Breast epithelium (tissue), 4 donors: ENCODE data around the gene SLC16A5. TPM values are rescaled to one million over a fixed set of nuclear protein-coding genes. Genes with fewer than 3 reads are reported as not detected.

Experiments used
- DNase-seq, 2 donors: peaks; one replicate each; pipeline ENCODE4 v3.0.0-alpha.2; 2019; ENCODE audit warnings: low spot score in 2 of 2
- H3K27ac ChIP-seq, 2 donors: fragments of 200-600 bp; sonication (generic) in 1 of 2; one replicate each; pipeline ENCODE4 v1.5.1; 2016 to 2019; ENCODE audit warnings: mild to moderate bottlenecking in 1 of 2
- H3K27me3 ChIP-seq, 2 donors: fragments of 200-600 bp; sonication (generic) in 1 of 2; one replicate each; pipeline versions ENCODE4 v1.5.1 to v1.6.0; 2017 to 2019; ENCODE audit warnings: control low read depth in 1 of 2, mild to moderate bottlenecking in 1 of 2
- H3K36me3 ChIP-seq: fragments of 200-600 bp; one replicate; pipeline ENCODE4 v1.5.1; 2019
- H3K4me1 ChIP-seq, 2 donors: fragments of 200-600 bp; sonication (generic); one replicate each; pipeline ENCODE4 v1.5.1; 2016 to 2019; ENCODE audit warnings: control low read depth in 1 of 2
- H3K4me3 ChIP-seq, 3 donors: fragments of 200-600 bp; sonication (generic); 1 replicate in 2 of 3; 2 replicates in 1 of 3; pipeline ENCODE4 v1.5.1; 2016 to 2019; ENCODE audit warnings: mild to moderate bottlenecking in 3 of 3, moderate library complexity in 2 of 3
- H3K9me3 ChIP-seq, 2 donors: fragments of 200-600 bp; sonication (generic) in 1 of 2; one replicate each; pipeline ENCODE4 v1.5.1; 2016 to 2019; ENCODE audit warnings: control low read depth in 1 of 2
- CTCF ChIP-seq, 3 donors: fragments of 450-650 bp; IDR thresholded peaks; one replicate each; pipeline ENCODE4 v1.5.1; 2016 to 2017; ENCODE audit warnings: antibody characterized with exemption in 3 of 3, mild to moderate bottlenecking in 3 of 3, moderate library complexity in 3 of 3
- POLR2A ChIP-seq: fragments of 450-650 bp; IDR thresholded peaks from one replicate; pipeline ENCODE4 v1.6.1; 2016; ENCODE audit warnings: antibody characterized with exemption, mild to moderate bottlenecking, moderate library complexity
- POLR2AphosphoS5 ChIP-seq, 3 donors: sonication (generic); formaldehyde crosslinking; IDR thresholded peaks; one replicate each; pipeline ENCODE4 v1.6.1; 2017; ENCODE audit warnings: antibody characterized with exemption in 3 of 3
- intact Hi-C: fragments of 100-400 bp; cut with DNase I; formaldehyde crosslinking; loops from one replicate; pipeline ENCODE4 v1.15.1; 2023; ENCODE audit warnings: low total_unique reads
- total RNA-seq, 3 donors: library from RNA; depleted of rRNA; stranded (reverse); fragments of >200 nt; gene quantifications; one replicate each; pipeline ENCODE4 v1.1.0, GENCODE V29; 2016

SLC16A5 gene
- total RNA-seq, 3 donors from 2014 or later = 9.0 to 19.8 (median 18.4) TPM

- no peak for DNase-seq
- Histone ChIP-seq H3K36me3 (no peaks in the 10 kb centered on the region), H3K27me3 (no peaks in the 10 kb centered on the region), H3K4me1 (no peaks in the 10 kb centered on the region), H3K9me3 (no peaks in the 10 kb centered on the region), H3K4me3 (no peak overlapping the region), H3K27ac (no peak overlapping the region)
- intact Hi-C loops = loop anchor here (1.0 kb wide), 1 partner anchor 13 kb away; no protein-coding TSS in a partner anchor
- TF ChIP-seq CTCF (IDR thresholded peaks at IDR 0.05) (no peak), POLR2AphosphoS5 (IDR thresholded peaks at IDR 0.05) (no peak), POLR2A (no peak)
Observed at GRCh38 chr17:75144816-75145512, 57.2 kb downstream of the SLC16A5 start.

GRCh38 chr17:75146592-75146991, 58.8 kb downstream of the SLC16A5 start:
- no peak overlapping the region for H3K4me3 ChIP-seq
- no peak overlapping the region for H3K27ac ChIP-seq
- no peaks in the 10 kb centered on the region for H3K36me3 ChIP-seq
- no peak for DNase-seq
- H3K27me3 ChIP-seq = no peaks in the 10 kb centered on the region
- H3K9me3 ChIP-seq = no peaks in the 10 kb centered on the region
- intact Hi-C loops = no loop called here
- TF ChIP-seq POLR2A (no peak), POLR2AphosphoS5 (IDR thresholded peaks at IDR 0.05) (no peak)
- no peaks in the 10 kb centered on the region for H3K4me1 ChIP-seq

DNA sequence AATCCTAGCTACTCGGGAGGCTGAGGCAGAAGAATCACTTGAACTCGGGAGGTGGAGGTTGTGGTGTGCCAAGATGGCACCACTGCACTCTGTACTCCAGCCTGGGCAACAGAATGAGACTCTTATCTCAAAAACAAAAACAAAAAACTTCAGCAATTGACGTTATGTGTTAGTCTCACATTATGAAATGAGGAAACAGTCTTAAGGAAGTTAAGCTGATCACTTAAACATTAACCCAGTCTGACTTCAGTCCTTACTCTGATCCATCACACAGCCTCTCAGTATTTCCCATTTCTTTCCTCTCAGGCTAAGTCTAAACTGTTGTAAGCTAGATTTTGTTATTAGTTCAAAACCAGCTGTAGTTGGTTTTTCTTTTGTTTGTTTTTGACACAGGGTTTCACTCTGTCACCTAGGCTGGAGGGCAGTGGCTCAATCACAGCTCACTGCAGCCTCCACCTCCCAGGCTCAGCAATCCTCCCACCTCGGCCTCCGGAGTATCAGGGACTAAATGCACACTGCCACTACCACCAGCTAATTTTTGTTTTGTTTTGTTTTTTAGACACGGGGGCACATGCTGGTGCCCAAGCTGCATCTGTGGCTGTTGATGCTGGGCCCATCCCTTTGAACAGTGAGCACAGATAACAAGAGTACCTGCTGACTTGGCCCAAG, 60.3 kb downstream of the SLC16A5 start:
- no peak for DNase-seq
- Histone ChIP-seq H3K36me3 (no peaks in the 10 kb centered on the region), H3K4me1 (no peaks in the 10 kb centered on the region), H3K9me3 (no peaks in the 10 kb centered on the region), H3K4me3 (no peak overlapping the region), H3K27me3 (no peaks in the 10 kb centered on the region), H3K27ac (no peak overlapping the region)
- TF ChIP-seq POLR2AphosphoS5 (IDR thresholded peaks at IDR 0.05) (no peak), POLR2A (no peak), CTCF (IDR thresholded peaks at IDR 0.05) (no peak)
- intact Hi-C loops = no loop called here

GRCh38 chr17:75151930-75152329, 64.2 kb downstream of the SLC16A5 start:
- no peaks in the 10 kb centered on the region for H3K36me3 ChIP-seq
- H3K27me3 ChIP-seq = no peaks in the 10 kb centered on the region
- DNase-seq = no peak
- no peak overlapping the region for H3K4me3 ChIP-seq
- no peaks in the 10 kb centered on the region for H3K4me1 ChIP-seq
- no peak overlapping the region for H3K27ac ChIP-seq
- TF ChIP-seq POLR2AphosphoS5 (IDR thresholded peaks at IDR 0.05) = no peak
- no peak for TF ChIP-seq POLR2A
- no peak for TF ChIP-seq CTCF (IDR thresholded peaks at IDR 0.05)
- intact Hi-C loops = no loop called here
- no peaks in the 10 kb centered on the region for H3K9me3 ChIP-seq

GRCh38 chr17:75152523-75152921, 64.8 kb downstream of the SLC16A5 start:
- DNase-seq = no peak
- Histone ChIP-seq H3K27ac (no peak overlapping the region), H3K9me3 (no peaks in the 10 kb centered on the region), H3K27me3 (no peaks in the 10 kb centered on the region), H3K4me1 (no peaks in the 10 kb centered on the region), H3K4me3 (no peak overlapping the region), H3K36me3 (no peaks in the 10 kb centered on the region)
- intact Hi-C loops = no loop called here
- TF ChIP-seq CTCF (IDR thresholded peaks at IDR 0.05) = no peak
- no peak for TF ChIP-seq POLR2AphosphoS5 (IDR thresholded peaks at IDR 0.05)
- TF ChIP-seq POLR2A = no peak
